ENCODE results near the gene NCR3LG1. TPM values are rescaled to one million over a fixed set of nuclear protein-coding genes. Genes with fewer than 3 reads are reported as not detected.

Gene NCR3LG1
- total and polyA plus RNA-seq, 4 experiments from 2014 or later = 0.30 to 3.4 (median 3.1) TPM; not detected in 1

GRCh38 chr11:17399236-17399635, 47.6 kb downstream of the NCR3LG1 start:
- Mint-ChIP-seq H3K36me3 (no peaks in the 10 kb centered on the region), H3K9me3 (peaks cover 0 to 2% (median 0%) of the 10 kb centered on the region in 8 donors), H3K27ac (no peak overlapping the region), H3K27me3 (no peaks in the 10 kb centered on the region), H3K4me1 (no peaks in the 10 kb centered on the region), H3K4me3 (no peak overlapping the region)
- no peak for DNase-seq
- POLR2A ChIA-PET (ENCODE audit: partially characterized antibody) = no interaction called here
- no peaks in the 10 kb centered on the region for H3K27me3 ChIP-seq (ENCODE audit: insufficient read depth, low read length)
- intact Hi-C loops (cut with micrococcal nuclease) = no loop called here
- no peaks in the 10 kb centered on the region for H3K36me3 ChIP-seq (ENCODE audit: insufficient read depth, low read length)
- no peaks in the 10 kb centered on the region for H3K9me3 ChIP-seq (ENCODE audit: control insufficient read depth in 1 of 2, low read length in 2 of 2)
- CTCF ChIA-PET (ENCODE audit: partially characterized antibody) = interaction anchor here (1.2 kb wide), 1 partner anchor 15 kb away, joined by 4 read pairs; no protein-coding TSS in a partner anchor
- H3K4me3 ChIP-seq (ENCODE audit: low read length in 2 of 2) = no peak overlapping the region
- H3K4me1 ChIP-seq (ENCODE audit: insufficient read depth, low read length) = no peaks in the 10 kb centered on the region
- no peak overlapping the region for H3K27ac ChIP-seq (ENCODE audit: low read depth, low read length)

GRCh38 chr11:17400048-17400775, 48.6 kb downstream of the NCR3LG1 start:
- peaks cover 0 to 2% (median 0%) of the 10 kb centered on the region in 8 donors for H3K9me3 Mint-ChIP-seq
- DNase-seq = no peak
- Histone ChIP-seq H3K27ac (ENCODE audit: low read depth, low read length) (no peak overlapping the region), H3K36me3 (ENCODE audit: insufficient read depth, low read length) (no peaks in the 10 kb centered on the region), H3K4me3 (ENCODE audit: low read length in 2 of 2) (no peak overlapping the region), H3K9me3 (ENCODE audit: control insufficient read depth in 1 of 2, low read length in 2 of 2) (no peaks in the 10 kb centered on the region), H3K4me1 (ENCODE audit: insufficient read depth, low read length) (no peaks in the 10 kb centered on the region), H3K27me3 (ENCODE audit: insufficient read depth, low read length) (no peaks in the 10 kb centered on the region)
- ChIA-PET POLR2A (ENCODE audit: partially characterized antibody) (no interaction called here), CTCF (ENCODE audit: partially characterized antibody) (interaction anchor here (1.2 kb wide), 2 partner anchors 16 kb away, joined by 3 to 4 read pairs; no protein-coding TSS in a partner anchor)
- H3K27ac Mint-ChIP-seq = peak overlapping the region in 1 of 7 donors; percentile 79
- no peaks in the 10 kb centered on the region for H3K27me3 Mint-ChIP-seq
- H3K4me1 Mint-ChIP-seq = no peaks in the 10 kb centered on the region
- no peak overlapping the region for H3K4me3 Mint-ChIP-seq
- intact Hi-C loops (cut with micrococcal nuclease) = no loop called here
- H3K36me3 Mint-ChIP-seq = no peaks in the 10 kb centered on the region

- no peaks in the 10 kb centered on the region for H3K4me1 Mint-ChIP-seq
- H3K36me3 Mint-ChIP-seq = no peaks in the 10 kb centered on the region
- no peaks in the 10 kb centered on the region for H3K4me1 ChIP-seq (ENCODE audit: insufficient read depth, low read length)
- H3K4me3 ChIP-seq (ENCODE audit: low read length in 2 of 2) = no peak overlapping the region
- H3K27ac Mint-ChIP-seq = no peak overlapping the region
- H3K27me3 ChIP-seq (ENCODE audit: insufficient read depth, low read length) = no peaks in the 10 kb centered on the region
- POLR2A ChIA-PET (ENCODE audit: partially characterized antibody) = no interaction called here
- CTCF ChIA-PET (ENCODE audit: partially characterized antibody) = interaction anchor here (1.2 kb wide), 2 partner anchors 17 to 18 kb away, joined by 3 read pairs; no protein-coding TSS in a partner anchor
- no peak overlapping the region for H3K27ac ChIP-seq (ENCODE audit: low read depth, low read length)
- no peaks in the 10 kb centered on the region for H3K27me3 Mint-ChIP-seq
- DNase-seq = no peak
- no peaks in the 10 kb centered on the region for H3K36me3 ChIP-seq (ENCODE audit: insufficient read depth, low read length)
- no peaks in the 10 kb centered on the region for H3K9me3 ChIP-seq (ENCODE audit: control insufficient read depth in 1 of 2, low read length in 2 of 2)
- no peak overlapping the region for H3K4me3 Mint-ChIP-seq
- intact Hi-C loops (cut with micrococcal nuclease) = no loop called here
- peaks cover 0 to 2% (median 0%) of the 10 kb centered on the region in 8 donors for H3K9me3 Mint-ChIP-seq
These were observed 49.7 kb downstream of the NCR3LG1 start for GRCh38 chr11:17401316-17401715.

- Histone ChIP-seq H3K36me3 (ENCODE audit: insufficient read depth, low read length) (no peaks in the 10 kb centered on the region), H3K9me3 (ENCODE audit: control insufficient read depth in 1 of 2, low read length in 2 of 2) (no peaks in the 10 kb centered on the region), H3K27me3 (ENCODE audit: insufficient read depth, low read length) (no peaks in the 10 kb centered on the region), H3K27ac (ENCODE audit: low read depth, low read length) (no peak overlapping the region), H3K4me3 (ENCODE audit: low read length in 2 of 2) (no peak overlapping the region), H3K4me1 (ENCODE audit: insufficient read depth, low read length) (no peaks in the 10 kb centered on the region)
- no peak for DNase-seq
- H3K4me1 Mint-ChIP-seq = no peaks in the 10 kb centered on the region
- intact Hi-C loops (cut with micrococcal nuclease) = no loop called here
- peaks cover 0 to 2% (median 0%) of the 10 kb centered on the region in 8 donors for H3K9me3 Mint-ChIP-seq
- POLR2A ChIA-PET (ENCODE audit: partially characterized antibody) = no interaction called here
- H3K27ac Mint-ChIP-seq = no peak overlapping the region
- H3K36me3 Mint-ChIP-seq = no peaks in the 10 kb centered on the region
- no peaks in the 10 kb centered on the region for H3K27me3 Mint-ChIP-seq
- no peak overlapping the region for H3K4me3 Mint-ChIP-seq
- CTCF ChIA-PET (ENCODE audit: partially characterized antibody) = interaction anchor here (1.2 kb wide), 1 partner anchor 19 kb away, joined by 3 read pairs; no protein-coding TSS in a partner anchor
These were observed 50.2 kb downstream of the NCR3LG1 start for GRCh38 chr11:17401841-17402240.

GRCh38 chr11:17402486-17402885, 50.9 kb downstream of the NCR3LG1 start:
- Mint-ChIP-seq H3K27me3 (no peaks in the 10 kb centered on the region), H3K27ac (no peak overlapping the region), H3K36me3 (no peaks in the 10 kb centered on the region), H3K9me3 (peaks cover 0 to 2% (median 0%) of the 10 kb centered on the region in 8 donors), H3K4me3 (no peak overlapping the region), H3K4me1 (no peaks in the 10 kb centered on the region)
- Histone ChIP-seq H3K27me3 (ENCODE audit: insufficient read depth, low read length) (no peaks in the 10 kb centered on the region), H3K9me3 (ENCODE audit: control insufficient read depth in 1 of 2, low read length in 2 of 2) (no peaks in the 10 kb centered on the region), H3K4me1 (ENCODE audit: insufficient read depth, low read length) (no peaks in the 10 kb centered on the region), H3K4me3 (ENCODE audit: low read length in 2 of 2) (no peak overlapping the region), H3K27ac (ENCODE audit: low read depth, low read length) (no peak overlapping the region), H3K36me3 (ENCODE audit: insufficient read depth, low read length) (no peaks in the 10 kb centered on the region)
- DNase-seq = no peak
- POLR2A ChIA-PET (ENCODE audit: partially characterized antibody) = no interaction called here
- intact Hi-C loops (cut with micrococcal nuclease) = no loop called here
- CTCF ChIA-PET (ENCODE audit: partially characterized antibody) = interaction anchor here (1.1 to 1.9 kb wide), 2 partner anchors 14 to 18 kb away, joined by 3 to 13 read pairs; partner anchors contain the start of gene KCNJ11

- Mint-ChIP-seq H3K4me3 (no peak overlapping the region), H3K36me3 (no peaks in the 10 kb centered on the region), H3K27ac (no peak overlapping the region), H3K27me3 (no peaks in the 10 kb centered on the region), H3K9me3 (peaks cover 0 to 2% (median 0%) of the 10 kb centered on the region in 8 donors), H3K4me1 (no peaks in the 10 kb centered on the region)
- H3K4me1 ChIP-seq (ENCODE audit: insufficient read depth, low read length) = no peaks in the 10 kb centered on the region
- H3K27ac ChIP-seq (ENCODE audit: low read depth, low read length) = no peak overlapping the region
- H3K4me3 ChIP-seq (ENCODE audit: low read length in 2 of 2) = no peak overlapping the region
- H3K9me3 ChIP-seq (ENCODE audit: control insufficient read depth in 1 of 2, low read length in 2 of 2) = no peaks in the 10 kb centered on the region
- H3K36me3 ChIP-seq (ENCODE audit: insufficient read depth, low read length) = no peaks in the 10 kb centered on the region
- DNase-seq = no peak
- H3K27me3 ChIP-seq (ENCODE audit: insufficient read depth, low read length) = no peaks in the 10 kb centered on the region
- POLR2A ChIA-PET (ENCODE audit: partially characterized antibody) = no interaction called here
- intact Hi-C loops (cut with micrococcal nuclease) = no loop called here
- CTCF ChIA-PET (ENCODE audit: partially characterized antibody) = interaction anchor here (1.1 to 1.9 kb wide), 2 partner anchors 20 to 124 kb away, joined by 3 to 13 read pairs; no protein-coding TSS in a partner anchor
These were observed 52.6 kb downstream of the NCR3LG1 start for GRCh38 chr11:17403980-17404759.

GRCh38 chr11:17405232-17406005, 53.8 kb downstream of the NCR3LG1 start:
- no peak for DNase-seq
- H3K4me1 Mint-ChIP-seq = no peaks in the 10 kb centered on the region
- Histone ChIP-seq H3K27me3 (ENCODE audit: insufficient read depth, low read length) (no peaks in the 10 kb centered on the region), H3K9me3 (ENCODE audit: control insufficient read depth in 1 of 2, low read length in 2 of 2) (no peaks in the 10 kb centered on the region), H3K36me3 (ENCODE audit: insufficient read depth, low read length) (no peaks in the 10 kb centered on the region), H3K27ac (ENCODE audit: low read depth, low read length) (no peak overlapping the region), H3K4me1 (ENCODE audit: insufficient read depth, low read length) (no peaks in the 10 kb centered on the region), H3K4me3 (ENCODE audit: low read length in 2 of 2) (no peak overlapping the region)
- no peak overlapping the region for H3K4me3 Mint-ChIP-seq
- ChIA-PET CTCF (ENCODE audit: partially characterized antibody) (no interaction called here), POLR2A (ENCODE audit: partially characterized antibody) (no interaction called here)
- H3K36me3 Mint-ChIP-seq = no peaks in the 10 kb centered on the region
- H3K9me3 Mint-ChIP-seq = no peaks in the 10 kb centered on the region
- no peaks in the 10 kb centered on the region for H3K27me3 Mint-ChIP-seq
- intact Hi-C loops (cut with micrococcal nuclease) = no loop called here
- H3K27ac Mint-ChIP-seq = no peak overlapping the region

Measured in CD4-positive, alpha-beta memory T cell (primary cell).